Uterus (tissue), 2 donors: ENCODE data around the gene CRADD.

Source experiments
- CTCF ChIP-seq, 4 experiments: fragments of 200-600 bp in 2 of 4; fragments of 450-650 bp in 2 of 4; sonication (generic) in 2 of 4; IDR thresholded peaks; one replicate each; pipeline ENCODE4 v1.5.1; 2016 to 2019; ENCODE audit warnings: antibody characterized with exemption in 4 of 4, mild to moderate bottlenecking in 2 of 4, moderate library complexity in 1 of 4
- POLR2A ChIP-seq, 2 donors: fragments of 450-650 bp; IDR thresholded peaks; one replicate each; pipeline ENCODE4 v1.6.1; 2016; ENCODE audit warnings: antibody characterized with exemption in 2 of 2, mild to moderate bottlenecking in 1 of 2, moderate library complexity in 1 of 2

- TF ChIP-seq POLR2A (IDR thresholded peaks at IDR 0.05) (no peak), CTCF (IDR thresholded peaks at IDR 0.05) (no peak)
Observed at GRCh38 chr12:93868771-93869170, 191.6 kb downstream of the CRADD start.
